Ishikawa (cell line): ENCODE data around the gene FOXA3.

Experiments
- CEBPB ChIP-seq: IDR thresholded peaks from 2 replicates; pipeline ENCODE4 v1.6.1; 2012
- CREB1 ChIP-seq: IDR thresholded peaks from 2 replicates; pipeline ENCODE4 v1.6.1; 2012; ENCODE audit warnings: low read depth
- EGR1 ChIP-seq: IDR thresholded peaks from 2 replicates; pipeline ENCODE4 v1.6.1; 2012
- EP300 ChIP-seq: IDR thresholded peaks from 2 replicates; pipeline ENCODE4 v1.6.1; 2012; ENCODE audit warnings: borderline replicate concordance
- RAD21 ChIP-seq: IDR thresholded peaks from 2 replicates; pipeline ENCODE4 v1.6.1; 2012; ENCODE audit warnings: low read depth
- TAF1 ChIP-seq: IDR thresholded peaks from 2 replicates; pipeline ENCODE4 v1.6.1; 2012; ENCODE audit warnings: low read depth, mild to moderate bottlenecking
- TCF12 ChIP-seq: IDR thresholded peaks from 2 replicates; pipeline ENCODE4 v1.6.1; 2012; ENCODE audit warnings: low read depth
- TEAD4 ChIP-seq: IDR thresholded peaks from 2 replicates; pipeline ENCODE4 v1.6.1; 2012
- YY1 ChIP-seq: IDR thresholded peaks from 2 replicates; pipeline ENCODE4 v1.6.1; 2012; ENCODE audit warnings: low read depth
- TF ChIP-seq, protein P1 (sequence below): IDR thresholded peaks from 2 replicates; pipeline ENCODE4 v1.6.1; 2012
- TF ChIP-seq, protein P2 (sequence below): IDR thresholded peaks from 2 replicates; pipeline ENCODE4 v1.6.1; 2012
- TF ChIP-seq, protein P3 (sequence below): IDR thresholded peaks from 2 replicates; pipeline ENCODE4 v1.6.1; 2012; ENCODE audit warnings: low read depth, mild to moderate bottlenecking

DNA sequence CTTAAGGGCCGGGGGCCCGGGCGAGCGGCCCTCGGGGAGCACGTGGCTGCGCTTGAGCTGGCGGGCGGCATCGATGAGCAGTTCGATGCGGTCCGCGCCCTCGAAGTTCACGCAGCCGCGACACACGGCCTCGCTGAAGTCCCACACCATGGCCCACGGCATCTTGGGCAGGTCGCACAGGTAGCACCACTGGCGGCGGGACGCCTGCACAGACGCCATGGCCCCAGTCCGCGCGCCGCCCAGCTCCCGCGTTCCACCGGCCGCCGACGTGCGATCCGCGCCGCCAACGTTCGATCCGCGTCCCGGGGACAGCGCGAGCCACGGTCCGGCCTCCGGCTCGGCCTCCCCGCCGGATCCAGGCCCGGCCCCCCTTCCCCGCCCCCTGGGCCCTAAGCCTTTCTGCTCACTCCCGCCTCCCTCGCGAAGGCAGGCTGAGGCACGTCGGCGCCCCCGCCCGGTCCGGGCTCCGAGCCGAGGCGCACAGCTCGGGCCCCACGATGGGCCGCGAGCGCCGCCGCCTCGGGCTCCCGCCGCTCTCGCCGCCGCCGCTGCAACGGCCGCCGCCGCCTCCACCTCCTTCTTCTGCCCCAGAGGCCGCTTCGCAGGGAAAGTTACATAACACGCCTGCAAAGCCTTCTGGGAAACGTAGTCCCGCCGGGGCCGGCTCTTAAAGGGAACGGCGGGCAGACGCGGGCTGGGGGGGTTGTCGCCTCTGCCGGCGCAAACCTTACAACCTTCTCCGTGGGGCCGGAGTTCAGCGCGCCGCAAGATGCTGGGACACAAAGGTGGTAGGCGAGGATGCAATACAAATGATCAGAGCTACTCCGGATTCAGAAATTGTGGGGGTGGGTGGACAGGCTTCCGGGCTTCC lies 21.7 kb downstream of the FOXA3 start, which contains the start of gene IRF2BP1:
- TF ChIP-seq CEBPB = peak; percentile 97
- no peak for TF ChIP-seq RAD21
- no peak for TF ChIP-seq TEAD4
- peak; percentile 47 for TF ChIP-seq YY1
- TF ChIP-seq TAF1 = peak; percentile 59
- no peak for TF ChIP-seq EP300
- no peak for TF ChIP-seq EGR1
- TF ChIP-seq, protein P1, sequence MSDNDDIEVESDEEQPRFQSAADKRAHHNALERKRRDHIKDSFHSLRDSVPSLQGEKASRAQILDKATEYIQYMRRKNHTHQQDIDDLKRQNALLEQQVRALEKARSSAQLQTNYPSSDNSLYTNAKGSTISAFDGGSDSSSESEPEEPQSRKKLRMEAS = peak; percentile 84
- TF ChIP-seq, protein P2, sequence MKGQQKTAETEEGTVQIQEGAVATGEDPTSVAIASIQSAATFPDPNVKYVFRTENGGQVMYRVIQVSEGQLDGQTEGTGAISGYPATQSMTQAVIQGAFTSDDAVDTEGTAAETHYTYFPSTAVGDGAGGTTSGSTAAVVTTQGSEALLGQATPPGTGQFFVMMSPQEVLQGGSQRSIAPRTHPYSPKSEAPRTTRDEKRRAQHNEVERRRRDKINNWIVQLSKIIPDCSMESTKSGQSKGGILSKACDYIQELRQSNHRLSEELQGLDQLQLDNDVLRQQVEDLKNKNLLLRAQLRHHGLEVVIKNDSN = no peak
- TF ChIP-seq TCF12 = peak; percentile 43
- TF ChIP-seq CREB1 = peak; percentile 65; the same call in 1 of the 2 replicates
- TF ChIP-seq, protein P3, sequence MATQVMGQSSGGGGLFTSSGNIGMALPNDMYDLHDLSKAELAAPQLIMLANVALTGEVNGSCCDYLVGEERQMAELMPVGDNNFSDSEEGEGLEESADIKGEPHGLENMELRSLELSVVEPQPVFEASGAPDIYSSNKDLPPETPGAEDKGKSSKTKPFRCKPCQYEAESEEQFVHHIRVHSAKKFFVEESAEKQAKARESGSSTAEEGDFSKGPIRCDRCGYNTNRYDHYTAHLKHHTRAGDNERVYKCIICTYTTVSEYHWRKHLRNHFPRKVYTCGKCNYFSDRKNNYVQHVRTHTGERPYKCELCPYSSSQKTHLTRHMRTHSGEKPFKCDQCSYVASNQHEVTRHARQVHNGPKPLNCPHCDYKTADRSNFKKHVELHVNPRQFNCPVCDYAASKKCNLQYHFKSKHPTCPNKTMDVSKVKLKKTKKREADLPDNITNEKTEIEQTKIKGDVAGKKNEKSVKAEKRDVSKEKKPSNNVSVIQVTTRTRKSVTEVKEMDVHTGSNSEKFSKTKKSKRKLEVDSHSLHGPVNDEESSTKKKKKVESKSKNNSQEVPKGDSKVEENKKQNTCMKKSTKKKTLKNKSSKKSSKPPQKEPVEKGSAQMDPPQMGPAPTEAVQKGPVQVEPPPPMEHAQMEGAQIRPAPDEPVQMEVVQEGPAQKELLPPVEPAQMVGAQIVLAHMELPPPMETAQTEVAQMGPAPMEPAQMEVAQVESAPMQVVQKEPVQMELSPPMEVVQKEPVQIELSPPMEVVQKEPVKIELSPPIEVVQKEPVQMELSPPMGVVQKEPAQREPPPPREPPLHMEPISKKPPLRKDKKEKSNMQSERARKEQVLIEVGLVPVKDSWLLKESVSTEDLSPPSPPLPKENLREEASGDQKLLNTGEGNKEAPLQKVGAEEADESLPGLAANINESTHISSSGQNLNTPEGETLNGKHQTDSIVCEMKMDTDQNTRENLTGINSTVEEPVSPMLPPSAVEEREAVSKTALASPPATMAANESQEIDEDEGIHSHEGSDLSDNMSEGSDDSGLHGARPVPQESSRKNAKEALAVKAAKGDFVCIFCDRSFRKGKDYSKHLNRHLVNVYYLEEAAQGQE = no peak
